HG03469 (cell line): Measurements from ENCODE around the gene RUNX3.
"Not testable (repeated sequence)": the region's sequence is repeated elsewhere in the genome, so short reads cannot be mapped to it uniquely, and the experiment has no call there.

Experiments used
- ATAC-seq: cut with Tn5 transposase; IDR thresholded peaks from one replicate; pipeline ENCODE4 v1.9.1; 2021; ENCODE audit warnings: mild to moderate bottlenecking, moderate library complexity, moderate number of reproducible peaks; ENCODE audit not compliant: unreplicated experiment

Gene RUNX3

DNA sequence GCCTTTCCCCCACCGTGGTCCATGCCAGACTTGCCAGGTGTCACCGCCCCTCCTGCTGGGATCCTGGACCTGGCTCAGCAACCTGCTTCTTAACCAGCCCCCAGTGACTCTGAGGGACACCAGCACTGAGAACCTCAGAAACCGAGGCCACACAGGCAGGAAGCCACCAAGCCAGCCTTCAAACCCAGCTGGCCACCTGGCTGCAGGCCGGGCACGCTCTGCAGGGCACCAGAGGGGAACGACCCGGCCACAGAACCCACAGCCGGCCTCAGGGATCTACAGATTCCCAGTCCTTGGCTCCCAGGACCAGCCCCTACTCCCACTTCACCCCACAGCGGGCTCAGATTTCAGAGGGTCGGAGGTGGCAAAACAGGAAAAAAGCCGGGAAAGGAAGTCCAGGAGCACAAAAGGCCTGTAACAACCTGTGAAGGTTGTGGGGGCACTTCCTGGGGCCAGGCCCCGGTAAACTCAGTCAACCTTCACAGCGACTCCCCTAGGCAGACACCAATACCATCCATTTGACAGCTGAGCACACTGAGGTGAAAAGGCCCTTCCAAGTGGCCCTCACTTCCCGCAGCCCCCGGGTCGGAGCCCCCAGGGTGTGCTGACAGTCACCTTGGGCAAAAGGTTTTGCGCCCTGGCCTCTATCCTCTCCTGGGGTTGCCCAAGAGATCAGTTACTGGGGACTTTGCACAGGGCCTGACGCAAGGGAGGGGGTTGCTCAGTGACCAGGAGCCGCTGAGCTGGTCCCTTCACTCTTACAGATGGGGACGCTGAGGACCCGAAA lies 14.1 kb downstream of the RUNX3 start:
- ATAC-seq = no peak

DNA sequence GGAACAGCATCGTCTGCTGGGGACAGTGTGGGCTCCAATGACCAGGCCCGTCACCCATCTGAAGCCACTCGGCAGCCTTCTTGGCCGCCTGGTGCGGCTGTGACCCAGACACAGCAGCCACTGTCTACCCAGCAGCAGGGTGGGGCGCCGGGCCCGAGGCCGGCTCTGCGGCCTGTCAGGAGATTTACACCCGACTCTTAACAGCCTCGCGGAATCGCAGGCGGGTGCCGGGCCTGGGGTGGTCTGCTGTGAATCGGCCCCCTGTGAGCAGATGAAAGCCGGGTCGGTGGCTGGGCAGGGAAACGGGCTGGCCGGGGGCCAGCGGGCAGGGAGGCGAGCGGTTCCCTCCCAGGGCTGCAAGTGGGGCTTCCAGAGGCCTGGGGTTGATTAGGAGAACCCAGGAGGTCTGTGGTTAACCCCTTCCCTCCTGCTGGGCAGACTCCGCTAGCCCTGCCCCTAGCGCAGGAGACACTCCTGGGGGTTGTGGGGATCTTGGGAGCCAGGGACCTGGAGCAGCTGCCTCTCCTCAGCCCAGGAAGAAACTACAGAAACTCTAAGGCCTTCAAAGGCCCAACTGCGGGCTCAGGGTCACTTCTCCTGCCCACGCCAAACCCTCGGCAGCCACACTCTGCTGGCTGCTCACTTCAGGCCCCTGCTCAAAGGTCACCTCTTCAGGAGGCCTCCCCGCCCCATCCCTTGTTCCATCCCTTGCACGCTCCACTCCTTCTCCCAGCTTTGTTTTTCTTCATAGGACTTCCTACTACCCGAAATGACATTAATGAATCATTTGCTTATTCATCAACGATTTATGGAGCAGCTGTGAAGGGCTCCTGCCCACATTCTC lies 15.6 kb downstream of the RUNX3 start:
- ATAC-seq = no peak

DNA sequence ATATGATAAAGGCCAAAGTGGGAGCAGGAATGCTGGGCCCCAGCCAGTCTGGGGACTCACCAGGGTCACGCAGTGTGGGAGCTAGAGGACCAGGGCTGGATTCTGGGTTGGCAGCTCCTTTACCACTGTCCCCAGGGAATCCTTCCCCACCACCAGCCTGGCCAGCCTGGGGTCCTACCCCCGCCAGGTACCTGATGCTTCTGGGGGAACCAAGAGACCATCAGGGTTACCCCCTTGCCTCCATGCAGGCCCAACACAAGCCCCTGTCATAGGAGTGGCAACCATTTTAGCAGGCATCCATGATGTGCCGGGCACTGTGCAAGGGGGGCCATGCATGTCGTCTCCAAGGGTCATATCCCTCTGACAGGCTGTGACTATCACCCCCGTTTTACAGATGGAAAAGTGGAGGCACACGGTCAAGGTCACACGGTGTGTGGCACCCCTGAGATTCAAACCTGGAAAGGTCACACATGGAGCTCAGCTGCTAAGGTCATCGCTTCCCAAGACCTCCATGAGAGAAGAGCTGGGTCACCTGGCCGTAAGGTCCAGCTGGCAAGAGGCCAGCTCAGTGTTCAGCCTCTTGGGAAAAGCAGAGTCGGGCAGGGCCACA lies 16.4 kb downstream of the RUNX3 start:
- no peak for ATAC-seq

DNA sequence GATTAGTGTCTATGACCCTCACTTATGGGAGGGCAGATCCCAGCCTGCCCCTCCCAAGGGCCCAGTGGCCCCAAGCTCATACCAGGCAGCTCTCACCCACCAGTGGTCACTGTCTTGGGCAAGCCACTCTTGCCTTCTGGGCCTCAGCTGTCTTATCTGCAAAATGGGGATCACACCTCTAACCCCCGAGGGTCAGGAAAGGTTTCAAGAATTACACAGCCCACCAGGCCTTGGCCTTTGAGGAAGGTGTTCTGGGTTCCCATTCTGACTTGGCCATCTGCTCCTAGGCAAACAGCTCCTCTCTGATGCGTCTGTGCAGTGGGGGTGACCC lies 16.8 kb downstream of the RUNX3 start:
- no peak for ATAC-seq

DNA sequence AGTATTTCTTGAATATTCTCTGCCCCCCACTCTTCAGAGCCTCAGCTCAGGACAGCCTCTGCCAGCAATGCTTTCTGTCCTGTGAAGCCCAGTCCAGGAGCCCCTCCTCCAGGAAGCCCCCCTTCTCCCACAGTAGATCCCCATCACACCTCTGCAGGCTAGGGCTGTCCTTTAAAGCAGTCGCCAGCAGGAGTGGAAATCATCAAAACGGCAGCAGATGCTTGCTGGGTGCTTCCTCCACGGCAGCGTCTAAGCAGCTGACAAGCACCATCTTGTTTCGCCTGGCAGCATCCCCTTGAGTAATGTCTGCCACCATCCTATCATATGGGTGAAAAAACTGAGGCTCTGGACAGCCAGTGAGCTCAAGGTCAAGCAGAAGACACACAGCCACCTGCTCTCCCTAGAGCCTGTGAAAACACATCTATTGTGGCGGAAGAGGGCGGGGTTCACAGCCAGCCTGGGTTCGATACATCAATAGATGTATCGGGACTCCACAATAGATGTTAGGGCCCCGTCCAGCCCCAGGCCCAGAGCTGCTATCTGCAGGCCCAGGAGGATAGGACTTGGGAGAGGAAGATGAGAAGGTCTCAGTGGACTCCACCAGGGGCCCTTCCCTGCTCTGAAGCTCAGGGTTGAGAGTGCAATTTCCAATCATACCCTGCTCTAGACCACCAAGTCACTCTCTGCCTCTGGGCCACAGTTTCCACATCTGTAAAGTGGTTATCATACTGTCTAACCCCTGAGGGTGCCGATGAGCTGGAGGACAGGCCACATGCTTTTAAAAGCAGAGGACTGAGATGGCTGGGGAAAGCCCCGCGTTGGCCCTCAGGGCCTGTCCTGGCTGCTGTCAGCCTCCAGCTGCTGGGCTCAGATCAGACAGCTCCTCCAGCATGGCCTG lies 17.5 kb downstream of the RUNX3 start:
- ATAC-seq = no peak

DNA sequence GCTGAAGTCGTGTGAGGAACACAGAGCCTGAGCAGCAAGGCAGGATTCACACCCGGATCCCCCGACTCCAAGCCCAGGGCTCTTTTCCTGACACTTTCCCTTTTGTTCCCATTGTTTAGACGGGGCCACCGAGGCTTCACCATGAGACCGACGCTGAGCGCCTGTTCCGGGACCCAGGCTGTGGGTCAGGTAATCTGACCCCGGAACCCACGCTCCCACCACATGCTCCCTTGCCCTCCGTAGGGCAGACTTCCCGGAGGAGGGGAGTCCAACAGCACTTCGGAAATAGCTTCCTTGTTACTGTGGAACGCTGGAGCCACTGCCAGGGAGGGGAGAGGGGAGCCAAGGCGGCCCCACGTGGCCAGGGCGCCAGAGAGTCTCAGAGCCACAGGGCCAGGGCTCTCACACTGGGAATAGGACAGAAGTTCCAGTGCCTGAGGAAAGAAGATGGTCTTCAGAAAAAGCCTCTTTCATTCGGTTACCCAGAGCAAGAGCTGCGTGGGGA lies 18.4 kb downstream of the RUNX3 start:
- no peak for ATAC-seq

DNA sequence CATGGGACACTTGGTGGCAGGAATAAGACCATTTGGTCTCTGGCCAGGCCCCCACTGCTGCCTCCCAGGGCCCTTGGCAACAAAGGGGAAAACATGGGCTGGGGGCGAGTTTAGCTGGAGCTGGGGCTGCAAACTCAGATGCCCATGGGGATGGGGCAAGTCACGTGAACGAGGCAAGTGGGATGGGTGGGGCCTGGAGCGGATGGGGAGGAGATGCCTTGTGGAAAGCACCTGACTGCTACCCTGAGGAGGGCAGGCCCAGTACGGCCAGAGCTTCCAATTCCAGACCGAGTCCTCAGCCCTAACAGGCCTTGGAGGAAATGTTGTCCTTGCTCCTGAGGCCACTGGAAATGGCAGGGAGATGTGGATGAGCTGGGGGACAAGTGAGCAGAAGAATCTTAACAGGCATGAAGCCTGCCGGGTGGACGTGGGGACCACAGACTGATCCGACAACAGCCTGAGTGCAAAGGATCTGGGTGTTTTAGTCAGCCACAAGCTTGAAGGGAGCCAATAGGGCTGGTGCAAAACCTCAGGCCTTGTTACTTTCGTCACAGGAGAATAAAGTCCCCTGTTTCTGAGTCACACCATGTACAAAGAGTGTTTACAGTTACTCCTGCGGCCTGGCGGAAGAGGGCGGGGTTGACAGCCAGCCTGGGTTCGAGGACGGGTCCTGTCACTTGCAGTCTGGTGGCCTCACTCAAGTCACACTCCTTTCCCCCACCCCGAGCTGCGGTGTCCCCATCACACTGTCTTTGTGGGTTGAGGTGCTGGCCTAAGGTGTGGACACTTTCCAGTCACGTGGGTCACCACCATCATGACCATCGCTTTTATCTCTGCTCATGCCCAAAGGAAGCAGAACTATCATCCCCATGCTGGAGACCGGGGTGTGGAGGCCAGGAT lies 19.1 kb downstream of the RUNX3 start:
- ATAC-seq = no peak

DNA sequence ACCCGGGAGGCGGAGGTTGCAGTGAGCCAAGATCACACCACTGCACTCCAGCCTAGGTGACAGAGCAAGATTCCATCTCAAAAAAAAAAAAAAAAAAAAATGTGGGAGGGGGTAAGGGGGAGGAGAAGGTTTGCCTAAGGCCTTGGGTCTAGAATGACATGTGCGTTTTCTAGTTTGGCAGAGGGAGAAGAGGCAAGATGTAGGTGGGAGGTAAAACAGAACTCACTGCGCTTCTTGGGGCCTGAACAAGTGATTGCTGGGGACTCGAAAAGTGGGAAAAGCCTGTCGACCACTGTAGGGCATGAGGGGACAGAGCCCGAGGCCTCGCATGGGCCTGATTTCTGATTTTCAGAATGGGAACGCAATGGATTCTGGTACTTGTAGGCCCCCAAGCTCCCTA lies 19.9 kb downstream of the RUNX3 start:
- no peak for ATAC-seq

DNA sequence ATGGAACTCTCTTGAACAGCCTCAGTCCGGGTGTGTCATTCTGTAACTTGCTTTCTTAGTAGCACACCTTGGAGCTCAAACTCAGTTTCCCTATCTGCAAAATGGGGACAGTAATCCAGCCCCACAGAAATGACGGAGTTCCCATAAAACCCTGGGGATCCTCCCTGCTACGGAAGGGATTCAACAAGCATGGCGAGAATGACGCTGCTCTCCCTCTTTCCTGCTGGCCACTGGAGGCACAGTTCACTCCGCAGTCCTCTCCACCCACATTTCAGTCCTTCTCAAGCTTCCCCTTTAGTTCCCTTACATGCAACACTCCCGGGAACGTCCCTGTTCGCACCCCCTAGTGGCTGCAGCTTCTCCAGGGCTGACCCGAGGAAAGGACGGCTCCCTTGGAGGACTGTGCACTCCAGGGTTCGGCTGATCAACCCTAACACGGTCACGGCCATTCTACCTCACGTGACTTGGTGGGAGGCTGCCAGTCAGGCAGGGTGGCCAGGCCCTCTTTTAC lies 20.6 kb downstream of the RUNX3 start:
- ATAC-seq = no peak

DNA sequence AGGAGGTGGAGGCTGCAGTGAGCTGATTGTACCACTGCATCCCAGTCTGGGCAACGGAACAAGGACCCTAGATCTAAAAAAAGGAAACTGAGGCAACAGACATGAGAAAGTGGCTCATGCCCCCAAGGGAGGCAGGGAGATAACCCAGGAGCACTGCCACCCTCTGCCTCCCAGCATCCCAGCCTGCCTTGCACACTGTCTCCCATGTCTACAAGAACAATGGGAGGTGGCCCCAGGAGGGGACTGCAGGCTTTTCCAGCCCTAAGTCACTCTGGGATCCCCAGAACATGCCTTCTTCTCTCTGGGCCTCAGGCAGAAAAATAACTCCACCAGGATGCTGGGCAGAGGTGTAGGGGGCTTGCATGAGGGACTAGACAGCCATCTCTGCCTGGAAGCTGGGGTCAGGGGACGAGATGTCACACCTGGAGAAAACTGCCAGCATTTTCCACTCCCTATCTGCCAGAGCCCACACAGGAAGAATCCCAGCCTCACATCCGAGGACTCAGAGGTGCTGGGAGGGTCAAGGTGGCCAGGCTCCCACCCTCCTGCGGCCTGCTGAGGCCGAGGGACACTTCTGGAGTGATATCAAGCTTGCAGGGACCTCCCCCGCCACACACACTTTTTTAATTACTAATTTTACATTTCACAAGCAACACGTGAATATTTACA lies 21.4 kb downstream of the RUNX3 start:
- ATAC-seq = no peak

DNA sequence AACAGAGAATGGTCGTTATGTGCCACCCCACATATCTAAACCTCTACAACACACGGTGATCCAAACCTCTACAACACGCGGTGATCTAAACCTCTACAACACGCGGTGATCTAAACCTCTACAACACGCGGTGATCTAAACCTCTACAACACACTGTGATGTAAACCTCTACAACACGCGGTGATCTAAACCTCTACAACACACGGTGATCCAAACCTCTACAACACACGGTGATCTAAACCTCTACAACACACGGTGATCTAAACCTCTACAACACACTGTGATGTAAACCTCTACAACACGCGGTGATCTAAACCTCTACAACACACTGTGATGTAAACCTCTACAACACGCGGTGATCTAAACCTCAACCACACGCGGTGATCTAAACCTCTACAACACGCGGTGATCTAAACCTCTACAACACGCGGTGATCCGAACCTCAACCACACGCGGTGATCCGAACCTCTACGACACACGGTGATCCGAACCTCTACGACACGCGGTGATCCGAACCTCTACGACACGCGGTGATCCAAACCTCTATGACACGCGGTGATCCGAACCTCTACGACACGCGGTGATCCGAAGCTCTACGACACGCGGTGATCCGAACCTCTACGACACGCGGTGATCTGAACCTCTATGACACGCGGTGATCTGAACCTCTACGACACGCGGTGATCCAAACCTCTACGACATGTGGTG lies 22.3 kb downstream of the RUNX3 start:
- not testable (repeated sequence) for ATAC-seq

DNA sequence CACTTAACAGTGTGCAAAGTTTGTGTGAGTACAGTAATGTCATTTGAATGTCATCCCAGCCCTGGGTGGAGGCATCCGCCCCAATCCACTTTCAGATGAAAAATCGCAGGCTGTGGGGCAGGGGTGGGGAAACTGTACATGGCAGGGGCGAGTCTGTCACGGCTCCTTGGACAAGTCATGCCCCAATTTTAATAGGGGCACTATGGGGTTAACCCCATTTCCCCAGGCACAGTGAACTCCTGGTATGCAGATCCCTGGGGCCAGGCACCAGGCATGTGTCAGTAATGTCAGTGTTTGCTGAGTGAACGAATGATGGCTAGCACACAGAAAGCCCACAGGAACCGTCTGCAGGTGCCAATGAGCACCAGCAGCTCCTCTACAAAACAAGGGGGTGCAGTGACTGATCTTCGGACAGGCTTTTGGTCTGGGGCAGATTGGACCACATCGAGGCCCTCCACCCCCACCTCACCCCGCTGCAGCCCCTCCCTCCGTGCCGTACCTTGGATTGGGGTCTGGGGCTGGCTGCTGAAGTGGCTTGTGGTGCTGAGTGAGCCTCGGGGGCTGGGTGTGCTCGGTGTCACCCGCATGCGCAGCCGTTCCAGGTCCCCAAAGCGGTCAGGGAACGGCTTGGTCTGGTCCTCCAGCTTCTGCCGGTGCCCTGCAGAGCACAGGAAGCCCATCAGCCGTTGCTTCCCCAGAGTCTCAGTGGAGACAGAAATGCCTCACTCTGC lies 23.2 kb downstream of the RUNX3 start:
- ATAC-seq = no peak

DNA sequence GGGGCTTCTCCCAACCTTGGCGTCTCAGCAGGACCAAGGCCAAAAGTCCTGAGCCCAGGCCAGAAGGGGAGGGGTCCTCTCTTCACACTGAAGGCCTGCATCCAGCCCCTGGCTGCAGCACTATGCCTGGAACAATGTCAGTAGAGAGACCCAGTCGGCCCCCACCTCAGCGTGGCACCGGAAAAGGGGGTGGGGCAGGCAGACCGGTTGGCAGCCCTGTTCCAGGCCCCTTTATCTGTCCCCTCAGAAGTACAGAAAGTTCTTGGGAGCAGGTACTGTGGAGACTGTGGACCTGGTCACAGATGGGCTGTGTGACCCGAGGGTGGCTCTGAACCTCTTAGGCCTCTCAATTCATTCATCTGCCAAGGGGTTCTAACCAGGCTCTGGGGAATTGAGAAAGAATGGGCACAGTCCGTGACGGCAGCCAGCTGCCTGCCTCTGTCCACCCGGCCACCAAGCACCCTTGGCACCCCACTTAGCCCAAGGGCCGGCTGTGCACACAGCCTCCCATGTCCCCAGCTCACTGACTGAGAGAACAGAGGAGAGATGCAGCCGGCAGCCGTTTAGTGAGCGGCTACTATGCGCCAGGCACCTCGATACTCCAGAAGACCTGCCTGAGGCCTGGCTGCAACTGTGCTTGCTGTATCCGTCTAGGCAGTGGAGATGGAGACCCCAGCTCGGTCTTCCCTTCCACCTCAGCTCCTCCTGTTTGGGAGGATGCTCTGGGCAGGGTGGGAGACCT lies 23.9 kb downstream of the RUNX3 start:
- no peak for ATAC-seq

DNA sequence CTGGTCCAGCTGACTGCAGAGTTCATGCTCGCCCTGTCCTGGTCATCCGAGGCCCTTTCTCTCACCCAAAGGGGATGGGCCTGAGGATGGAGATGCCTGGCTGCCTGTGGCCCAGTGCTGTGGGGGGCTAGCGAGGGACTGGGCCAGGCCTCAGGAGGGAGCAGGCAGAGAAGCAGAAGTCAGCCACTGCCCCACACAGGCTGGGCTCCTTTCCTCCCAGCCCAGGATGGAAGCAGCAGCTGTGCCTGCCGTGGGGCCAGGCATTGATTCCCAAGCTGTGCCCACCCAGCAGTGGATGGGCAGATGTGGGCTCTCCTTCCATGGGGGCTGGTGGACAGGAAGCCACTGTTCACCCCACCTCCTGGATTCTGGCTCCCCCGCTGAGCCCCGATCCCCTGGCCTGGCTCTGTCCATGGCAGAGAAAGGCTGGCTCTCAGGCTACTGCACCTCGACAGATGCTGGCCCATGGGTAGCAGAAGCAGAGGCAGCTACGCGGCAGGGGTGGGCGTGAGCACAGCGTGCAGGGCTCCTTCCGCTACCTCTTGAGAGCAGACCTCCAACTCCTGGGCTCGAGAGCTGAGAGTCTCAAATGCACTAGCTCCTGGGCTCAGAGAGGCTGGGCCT lies 24.6 kb downstream of the RUNX3 start:
- ATAC-seq = no peak

DNA sequence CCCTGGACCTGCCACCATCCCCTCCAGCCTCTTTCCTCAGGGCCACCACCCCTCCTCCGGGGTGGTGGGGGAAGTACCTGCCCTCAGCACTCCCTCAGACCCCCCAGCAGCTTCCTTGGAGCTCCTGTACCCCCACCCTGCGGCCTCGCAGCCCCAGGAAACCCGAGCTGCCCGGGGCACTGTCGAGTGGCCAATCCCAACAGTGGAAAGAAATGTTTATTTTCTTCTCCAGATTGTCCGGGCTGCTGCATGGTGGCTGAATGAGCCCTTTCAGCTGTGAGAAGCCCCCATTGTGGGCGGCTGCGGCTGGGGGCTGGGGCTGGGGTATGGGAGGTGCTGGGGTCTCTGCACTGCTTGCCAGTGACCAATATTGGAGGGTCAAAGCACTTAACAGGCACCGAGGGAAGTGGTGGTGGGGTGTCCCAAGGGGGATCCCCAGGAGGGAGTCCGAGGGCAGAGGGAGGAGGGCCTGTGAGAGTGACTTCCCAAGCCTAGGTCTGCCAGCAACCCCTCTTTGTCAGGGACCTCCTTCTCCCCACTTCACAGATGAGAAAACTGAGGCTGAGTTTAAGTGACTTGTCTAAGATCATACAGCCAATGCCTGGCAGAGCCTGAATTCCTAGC lies 25.2 kb downstream of the RUNX3 start:
- ATAC-seq = no peak
